BJ (cell line): Measurements from ENCODE around the gene FBXL7. TPM values are rescaled to one million over a fixed set of nuclear protein-coding genes. Genes with fewer than 3 reads are reported as not detected.

ENCODE experiments used
- CTCF ChIA-PET: fragments of 350-600 bp; formaldehyde crosslinking; extraction: SDS; loops from one replicate; lab custom pipeline; 2021; ENCODE audit warnings: antibody characterized with exemption, inconsistent platforms; lab: Yijun Ruan, JAX
- POLR2A ChIA-PET: fragments of 300-600 bp; sonication (Branson Sonifier 250); formaldehyde crosslinking; extraction: SDS; loops from one replicate; lab custom pipeline; 2021; ENCODE audit warnings: antibody characterized with exemption; lab: Charles Lee
- DNase-seq: peaks from one replicate; pipeline ENCODE4 v3.0.0-alpha.2; 2011; ENCODE audit warnings: low read depth
- H3K27me3 ChIP-seq: 2 replicates; pipeline ENCODE4 v1.6.0; 2011; ENCODE audit warnings: low read length; ENCODE audit not compliant: control insufficient read depth, insufficient read depth
- H3K36me3 ChIP-seq: 2 replicates; pipeline ENCODE4 v1.5.1; 2011; ENCODE audit warnings: low read length; ENCODE audit not compliant: control insufficient read depth, insufficient read depth
- H3K4me3 ChIP-seq: 2 replicates; pipeline ENCODE4 v1.5.1; 2011; ENCODE audit warnings: low read depth, mild to moderate bottlenecking, control low read depth, low read length
- polyA plus RNA-seq: library from polyadenylated mRNA; depleted of rRNA; stranded (reverse); fragments of >200 nt; gene quantifications from 2 replicates; pipeline ENCODE4 v1.2.3, GENCODE V29; 2011
- TF ChIP-seq, protein P1 (sequence below): IDR thresholded peaks from 2 replicates; pipeline ENCODE4 v1.5.1; 2011; ENCODE audit warnings: low read depth, mild to moderate bottlenecking, control low read depth, inconsistent platforms, low read length, moderate library complexity; ENCODE audit not compliant: insufficient read depth

Gene FBXL7
- polyA plus RNA-seq, 1 experiment: 23.2 TPM

DNA sequence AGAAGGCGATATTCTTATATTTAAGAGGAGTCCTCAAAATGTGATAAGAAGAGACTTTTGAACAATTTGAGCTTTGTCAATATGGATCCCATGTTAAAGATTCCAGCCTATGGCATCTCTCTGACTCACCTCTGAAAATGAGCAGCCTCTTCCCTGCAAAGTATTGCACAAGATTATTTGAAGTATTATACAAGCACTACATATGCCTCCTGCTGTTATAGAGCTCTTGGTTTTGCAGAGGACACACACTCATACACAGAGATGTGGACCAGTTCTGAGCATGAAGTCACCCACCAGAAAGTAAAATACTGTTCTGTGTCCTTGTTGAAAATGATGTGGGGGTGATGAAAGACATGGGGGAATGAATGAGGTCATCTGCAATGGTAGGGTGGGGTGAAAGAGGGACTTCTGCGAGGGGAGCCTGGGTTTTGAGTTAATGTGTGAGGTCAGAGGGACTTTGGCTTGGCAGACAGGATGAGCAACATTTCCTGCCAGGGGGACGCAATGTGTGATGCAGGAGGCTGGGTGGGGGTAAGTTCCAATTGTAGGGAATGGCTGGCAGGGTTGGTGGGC, 25.8 kb downstream of the FBXL7 start:
- POLR2A ChIA-PET: no interaction called here
- DNase-seq: no peak
- Histone ChIP-seq H3K27me3 (no peaks in the 10 kb centered on the region), H3K4me3 (no peak overlapping the region), H3K36me3 (no peaks in the 10 kb centered on the region; the same call in none of the 2 replicates)
- CTCF ChIA-PET: interaction anchor here (1.2 kb wide), 1 partner anchor 12 kb away, joined by 5 read pairs; no protein-coding TSS in a partner anchor
- TF ChIP-seq, protein P1, sequence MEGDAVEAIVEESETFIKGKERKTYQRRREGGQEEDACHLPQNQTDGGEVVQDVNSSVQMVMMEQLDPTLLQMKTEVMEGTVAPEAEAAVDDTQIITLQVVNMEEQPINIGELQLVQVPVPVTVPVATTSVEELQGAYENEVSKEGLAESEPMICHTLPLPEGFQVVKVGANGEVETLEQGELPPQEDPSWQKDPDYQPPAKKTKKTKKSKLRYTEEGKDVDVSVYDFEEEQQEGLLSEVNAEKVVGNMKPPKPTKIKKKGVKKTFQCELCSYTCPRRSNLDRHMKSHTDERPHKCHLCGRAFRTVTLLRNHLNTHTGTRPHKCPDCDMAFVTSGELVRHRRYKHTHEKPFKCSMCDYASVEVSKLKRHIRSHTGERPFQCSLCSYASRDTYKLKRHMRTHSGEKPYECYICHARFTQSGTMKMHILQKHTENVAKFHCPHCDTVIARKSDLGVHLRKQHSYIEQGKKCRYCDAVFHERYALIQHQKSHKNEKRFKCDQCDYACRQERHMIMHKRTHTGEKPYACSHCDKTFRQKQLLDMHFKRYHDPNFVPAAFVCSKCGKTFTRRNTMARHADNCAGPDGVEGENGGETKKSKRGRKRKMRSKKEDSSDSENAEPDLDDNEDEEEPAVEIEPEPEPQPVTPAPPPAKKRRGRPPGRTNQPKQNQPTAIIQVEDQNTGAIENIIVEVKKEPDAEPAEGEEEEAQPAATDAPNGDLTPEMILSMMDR: no peak

DNA sequence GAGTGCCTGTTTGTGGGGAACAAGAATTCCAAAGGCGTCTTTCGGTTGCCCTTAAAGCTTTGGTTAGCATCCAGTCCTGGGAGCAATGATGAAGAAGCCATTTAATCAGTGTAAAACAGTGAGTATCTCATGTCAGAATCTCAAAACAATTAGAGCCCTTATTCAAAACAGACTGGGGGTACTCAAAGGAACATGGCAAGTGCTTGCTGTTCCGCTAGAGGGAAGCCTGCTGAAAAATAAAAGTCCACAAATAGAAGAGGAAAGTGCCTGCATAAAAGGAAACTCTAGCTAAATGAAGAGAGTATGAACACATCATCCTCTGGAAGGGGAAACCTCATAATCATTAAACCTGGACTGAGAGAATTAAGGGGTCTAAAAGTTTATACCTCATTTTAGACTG, 26.4 kb downstream of the FBXL7 start:
- DNase-seq: no peak
- ChIA-PET CTCF (interaction anchor here (1.2 kb wide), 1 partner anchor 13 kb away, joined by 5 read pairs; no protein-coding TSS in a partner anchor), POLR2A (no interaction called here)
- Histone ChIP-seq H3K36me3 (no peaks in the 10 kb centered on the region; the same call in none of the 2 replicates), H3K27me3 (no peaks in the 10 kb centered on the region), H3K4me3 (no peak overlapping the region)
- TF ChIP-seq, protein P1: no peak

DNA sequence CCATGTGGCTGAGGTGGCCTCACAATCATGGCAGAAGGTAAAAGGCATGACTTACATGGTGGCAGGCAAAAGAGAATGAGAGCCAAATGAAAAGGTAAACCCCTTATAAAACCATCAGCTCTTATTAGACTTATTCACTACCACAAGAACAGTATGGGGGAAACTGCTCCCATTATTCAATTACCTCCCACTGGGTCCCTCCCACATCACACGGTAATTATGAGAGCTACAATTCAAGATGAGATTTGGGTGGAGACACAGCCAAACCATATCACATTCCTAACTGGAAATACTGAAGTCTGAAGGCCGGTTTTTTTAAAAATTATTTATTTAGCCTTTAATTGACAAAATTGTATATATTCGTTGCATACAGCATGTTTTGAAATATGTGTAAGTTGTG, 28.5 kb downstream of the FBXL7 start:
- POLR2A ChIA-PET: no interaction called here
- H3K27me3 ChIP-seq: no peaks in the 10 kb centered on the region
- TF ChIP-seq, protein P1: no peak
- no peak for DNase-seq
- H3K4me3 ChIP-seq: no peak overlapping the region
- CTCF ChIA-PET: no interaction called here
- H3K36me3 ChIP-seq: no peaks in the 10 kb centered on the region; the same call in none of the 2 replicates

DNA sequence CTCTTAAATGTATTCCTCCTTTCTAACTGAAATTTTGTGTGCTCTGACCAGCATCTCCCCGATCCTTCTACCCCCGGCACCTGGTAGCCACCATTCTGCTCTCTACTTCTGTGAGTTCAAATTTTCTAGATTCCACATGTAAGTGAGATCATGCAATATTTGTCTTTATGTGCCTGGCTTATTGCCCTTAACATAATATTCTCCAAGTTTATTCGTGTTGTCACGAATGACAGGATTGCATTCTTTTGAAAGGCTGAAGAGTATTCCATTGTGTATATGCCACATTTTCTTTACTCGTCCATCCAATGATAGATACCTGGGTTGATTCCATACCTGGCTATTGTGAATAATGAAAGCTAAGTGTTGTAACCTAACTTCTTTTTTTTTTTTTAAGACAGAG, 29.0 kb downstream of the FBXL7 start:
- H3K4me3 ChIP-seq: no peak overlapping the region
- TF ChIP-seq, protein P1: no peak
- no peaks in the 10 kb centered on the region; the same call in none of the 2 replicates for H3K36me3 ChIP-seq
- ChIA-PET POLR2A (no interaction called here), CTCF (interaction anchor here (0.8 kb wide), 1 partner anchor 9 kb away, joined by 3 read pairs; no protein-coding TSS in a partner anchor)
- DNase-seq: no peak
- H3K27me3 ChIP-seq: no peaks in the 10 kb centered on the region

DNA sequence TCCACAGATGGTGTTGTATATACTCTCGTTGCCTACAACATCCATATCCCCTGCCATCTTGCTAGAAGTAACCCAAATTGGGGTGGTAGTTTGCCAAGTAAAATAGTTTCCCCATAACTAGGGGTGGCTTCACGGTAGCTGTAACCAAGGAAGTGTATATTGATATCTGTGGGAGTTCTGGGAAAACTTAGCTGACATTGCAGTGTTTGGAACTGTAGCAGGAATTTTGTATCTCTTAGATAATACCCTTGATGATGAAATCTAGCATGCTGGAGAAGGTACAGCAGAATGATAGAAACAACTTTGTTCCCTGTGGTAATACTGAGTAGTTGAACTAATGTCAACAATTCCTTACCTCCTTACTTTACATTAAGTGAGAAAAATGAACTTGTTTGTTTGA, 29.8 kb downstream of the FBXL7 start:
- DNase-seq: no peak
- Histone ChIP-seq H3K36me3 (no peaks in the 10 kb centered on the region; the same call in 1 of the 2 replicates), H3K27me3 (no peaks in the 10 kb centered on the region), H3K4me3 (no peak overlapping the region)
- ChIA-PET POLR2A (no interaction called here), CTCF (interaction anchor here (0.8 kb wide), 1 partner anchor 10 kb away, joined by 3 read pairs; no protein-coding TSS in a partner anchor)
- TF ChIP-seq, protein P1: no peak
